AG09309 (cell line): ENCODE results near the gene WNT9B.

ENCODE experiments used
- DNase-seq: peaks from one replicate; pipeline ENCODE4 v3.0.0-alpha.2; 2010; ENCODE audit warnings: low read depth
- H3K4me3 ChIP-seq: 2 replicates; pipeline ENCODE4 v1.5.1; 2011; ENCODE audit warnings: mild to moderate bottlenecking, low read depth, low read length, moderate library complexity; ENCODE audit not compliant: control insufficient read depth
- CTCF ChIP-seq: IDR thresholded peaks from 2 replicates; pipeline ENCODE4 v1.5.1; 2011; ENCODE audit warnings: mild to moderate bottlenecking, low read depth, low read length, inconsistent platforms; ENCODE audit not compliant: insufficient read depth, control insufficient read depth; ENCODE audit errors: missing control alignments

WNT9B gene

GRCh38 chr17:46832331-46832821, 19.0 kb upstream of the WNT9B start:
- no peak for DNase-seq
- H3K4me3 ChIP-seq: no peak overlapping the region
- no peak for TF ChIP-seq CTCF

DNA sequence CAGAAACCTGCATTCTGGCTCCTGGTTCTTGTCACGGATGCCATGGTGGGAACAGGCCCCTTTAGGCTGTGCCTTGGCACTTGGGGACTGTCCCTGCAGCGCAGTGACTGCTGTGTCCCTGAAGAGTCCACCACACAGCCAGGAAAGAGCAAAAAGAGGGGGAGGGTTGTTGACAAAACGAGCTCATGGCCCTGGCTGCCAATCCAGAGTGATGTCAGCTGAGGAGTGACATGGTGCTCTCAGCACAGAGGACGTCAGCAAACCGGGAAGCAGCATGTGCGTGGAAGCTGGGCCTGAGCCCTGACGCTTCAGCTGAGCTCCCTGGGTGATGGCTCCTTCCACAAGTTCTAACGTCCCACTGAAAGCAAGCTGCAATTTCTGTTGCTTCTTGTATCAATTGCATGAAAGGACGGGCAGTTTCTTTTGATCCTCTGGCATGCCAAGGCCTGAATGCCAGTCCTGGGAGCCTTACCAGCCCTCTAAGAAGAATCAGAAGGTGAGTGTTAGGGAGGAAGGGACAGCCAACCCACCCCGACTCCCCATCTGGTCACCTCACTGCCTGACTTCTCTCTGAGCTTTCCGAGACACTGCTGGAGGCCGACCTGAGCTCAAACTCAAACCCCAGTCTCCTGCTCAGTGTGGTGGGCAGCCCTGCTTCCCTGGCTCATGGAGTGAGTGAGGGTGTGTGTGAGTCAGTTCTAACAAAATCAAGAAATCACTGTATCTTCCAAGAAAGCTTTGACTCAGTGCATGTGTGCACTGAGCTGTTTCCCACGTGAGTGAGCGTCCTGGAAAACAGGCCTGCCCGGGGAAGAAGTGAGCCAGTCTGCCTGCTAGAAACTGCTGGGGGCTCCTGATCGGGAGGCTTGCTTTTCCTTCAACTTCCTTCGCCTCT, 18.2 kb upstream of the WNT9B start:
- H3K4me3 ChIP-seq: no peak overlapping the region
- peak; percentile 51 for DNase-seq
- TF ChIP-seq CTCF: no peak

GRCh38 chr17:46833840-46834208, 17.6 kb upstream of the WNT9B start:
- no peak for DNase-seq
- H3K4me3 ChIP-seq: no peak overlapping the region
- TF ChIP-seq CTCF: no peak

DNA sequence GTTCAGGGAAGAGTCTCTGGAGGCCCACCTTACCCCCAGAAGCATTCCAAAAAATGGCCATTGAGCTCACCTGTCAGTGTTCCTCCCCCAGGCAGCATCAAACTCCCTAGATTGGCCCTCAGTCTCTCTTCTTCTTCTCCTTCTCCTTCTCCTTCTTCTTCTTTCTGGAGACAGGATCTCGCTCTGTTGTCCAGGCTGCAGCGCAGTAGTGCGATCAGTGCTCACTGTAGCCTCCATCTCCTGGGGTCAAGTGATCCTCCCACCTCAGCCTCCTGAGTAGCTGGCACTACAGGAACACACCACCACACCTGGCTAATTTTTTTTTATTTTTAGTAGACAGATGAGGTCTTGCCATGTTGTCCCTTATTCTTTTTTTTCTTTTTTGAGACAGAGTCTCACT, 16.5 kb upstream of the WNT9B start:
- H3K4me3 ChIP-seq: no peak overlapping the region
- TF ChIP-seq CTCF: no peak
- no peak for DNase-seq

DNA sequence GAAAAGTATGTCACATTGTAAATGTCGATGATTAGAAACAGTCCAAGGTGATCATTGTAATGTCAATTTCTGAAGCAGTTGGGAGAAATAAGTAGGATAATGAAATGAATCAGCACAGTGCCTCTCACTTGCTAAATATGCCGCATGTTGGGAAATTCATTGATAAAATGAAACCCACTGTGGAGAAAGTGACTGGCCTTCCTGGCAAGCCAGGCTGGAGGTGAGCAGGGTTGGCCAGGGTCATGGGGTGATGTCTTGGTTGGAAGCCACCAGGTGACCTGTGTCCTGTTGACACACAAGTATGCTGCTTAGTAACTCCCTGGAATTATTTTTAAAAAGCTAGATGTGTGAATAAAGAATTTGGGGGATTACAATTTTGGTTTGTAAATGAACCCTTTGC, 14.9 kb upstream of the WNT9B start:
- H3K4me3 ChIP-seq: no peak overlapping the region
- DNase-seq: no peak
- TF ChIP-seq CTCF: no peak

DNA sequence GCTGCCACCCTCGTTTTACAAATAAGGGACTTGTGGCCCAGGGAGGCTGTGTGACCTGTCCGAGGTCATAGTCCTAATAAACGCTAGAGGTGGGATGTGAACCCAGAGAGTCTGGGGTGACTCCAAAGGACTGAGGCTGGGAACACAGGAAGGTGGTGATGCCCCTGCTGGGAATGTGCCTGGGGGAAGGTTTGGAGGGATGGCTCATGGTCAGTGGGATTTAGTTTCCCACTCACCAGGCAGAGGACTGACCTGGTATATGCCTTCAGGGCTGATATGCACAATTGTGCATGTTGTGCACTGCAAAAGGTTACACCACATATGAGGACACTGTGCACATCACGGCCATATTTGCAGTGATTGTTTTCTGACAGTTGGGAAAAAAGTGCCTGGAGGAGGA, 13.9 kb upstream of the WNT9B start:
- DNase-seq: no peak
- no peak for TF ChIP-seq CTCF
- no peak overlapping the region for H3K4me3 ChIP-seq
